ENCODE measurements around the gene SMIM27.
"Not testable (repeated sequence)": the region's sequence is repeated elsewhere in the genome, so short reads cannot be mapped to it uniquely, and the experiment has no call there.

The SMIM27 gene, protein sequence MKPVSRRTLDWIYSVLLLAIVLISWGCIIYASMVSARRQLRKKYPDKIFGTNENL

DNA sequence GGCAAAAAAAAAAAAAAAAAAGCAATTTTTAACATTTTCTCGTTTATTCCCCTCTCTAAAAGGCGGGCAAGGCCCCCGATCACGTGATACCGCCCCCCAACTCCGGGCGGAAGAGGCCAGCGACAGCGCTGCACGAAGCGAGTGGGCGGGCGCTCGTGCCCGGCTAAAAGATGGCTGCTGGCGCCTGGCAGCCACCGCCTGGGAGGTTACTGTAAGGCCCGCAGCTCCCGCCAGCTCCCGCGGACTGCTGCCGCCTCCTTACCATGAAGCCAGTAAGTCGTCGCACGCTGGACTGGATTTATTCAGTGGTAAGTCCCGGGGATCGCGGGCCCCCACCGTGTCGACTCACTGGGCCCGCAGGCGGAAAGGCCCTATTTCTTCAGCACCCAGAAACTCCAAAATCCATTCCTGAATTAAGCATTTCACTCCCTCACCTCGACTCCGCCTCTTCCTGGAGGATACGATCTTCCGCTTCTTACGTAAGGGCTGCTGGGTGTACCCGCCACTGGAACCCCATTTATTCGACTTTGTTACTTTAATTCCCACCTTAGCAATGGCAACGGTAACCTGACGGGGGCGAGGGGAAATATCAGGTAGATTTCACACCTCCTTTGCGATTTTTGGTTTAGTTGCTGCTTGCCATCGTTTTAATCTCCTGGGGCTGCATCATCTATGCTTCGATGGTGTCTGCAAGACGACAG, at the start of gene SMIM27, which contains the start of gene TOPORS:
Gene SMIM27 (plus strand): TSS at position 156 of the 701 bp plus-strand sequence. CDS start 108 bp downstream, at position 264.
Gene TOPORS (minus strand): TSS at position 415 of the 701 bp plus-strand sequence. CDS start 150 bp downstream, at position 265.
- DNase-seq, result peak; percentile 92

DNA sequence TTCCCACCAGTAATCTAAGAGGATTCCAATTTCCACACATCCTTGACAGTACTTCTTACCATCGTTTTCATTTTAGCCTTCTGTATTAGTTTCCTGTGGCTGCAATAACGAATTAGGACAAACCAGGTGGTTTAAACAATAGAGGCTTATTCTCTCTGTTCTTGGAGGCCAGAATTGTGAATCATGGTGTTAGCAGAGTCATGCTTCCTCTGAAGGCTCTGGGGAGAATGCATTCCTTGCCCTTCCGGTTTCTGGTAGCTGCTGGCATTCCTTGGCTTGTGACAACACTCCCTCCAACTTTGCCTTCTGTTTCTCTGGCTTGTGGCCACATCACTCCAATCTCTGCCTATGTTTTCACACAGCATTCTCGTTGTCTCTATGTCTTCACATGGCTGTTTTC, 49.7 kb upstream of the SMIM27 start:
- DNase-seq, result no peak

DNA sequence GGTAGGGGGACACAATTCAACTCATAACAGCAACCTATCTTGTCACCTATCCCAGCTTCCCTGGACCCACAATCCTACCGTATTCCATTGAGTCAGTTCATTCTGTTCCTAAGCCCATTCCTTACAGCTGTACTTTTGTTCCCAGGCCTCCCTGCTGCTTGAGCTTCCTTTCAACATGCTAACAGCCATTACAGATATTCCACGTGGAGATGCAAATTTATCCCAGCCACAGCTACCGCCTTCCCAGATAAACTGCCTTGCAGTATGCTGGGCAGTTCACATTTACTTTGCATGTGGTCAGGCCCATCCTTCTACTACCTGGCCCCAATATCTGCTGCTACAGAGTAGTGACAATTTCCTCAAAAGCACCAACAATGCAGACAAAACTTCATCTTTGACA, 49.1 kb upstream of the SMIM27 start:
- no peak for DNase-seq

DNA sequence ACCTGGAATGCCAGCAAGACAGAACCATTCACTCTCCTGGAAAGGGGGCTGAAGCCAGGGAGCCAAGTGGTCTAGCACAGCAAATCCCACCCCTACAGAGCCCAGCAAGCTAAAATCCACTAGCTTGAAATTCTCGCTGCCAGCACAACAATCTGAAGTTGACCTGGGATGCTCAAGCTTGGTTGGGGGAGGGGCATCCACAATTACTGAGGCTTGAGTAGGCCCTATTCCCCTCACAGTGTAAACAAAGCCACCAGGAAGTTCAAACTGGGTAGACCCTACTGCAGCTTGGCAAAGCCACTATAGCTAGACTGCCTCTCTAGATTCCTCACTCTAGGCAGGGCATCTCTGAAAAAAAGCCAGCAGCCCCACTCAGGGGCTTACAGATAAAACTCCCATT, 43.4 kb upstream of the SMIM27 start:
- no peak for DNase-seq

DNA sequence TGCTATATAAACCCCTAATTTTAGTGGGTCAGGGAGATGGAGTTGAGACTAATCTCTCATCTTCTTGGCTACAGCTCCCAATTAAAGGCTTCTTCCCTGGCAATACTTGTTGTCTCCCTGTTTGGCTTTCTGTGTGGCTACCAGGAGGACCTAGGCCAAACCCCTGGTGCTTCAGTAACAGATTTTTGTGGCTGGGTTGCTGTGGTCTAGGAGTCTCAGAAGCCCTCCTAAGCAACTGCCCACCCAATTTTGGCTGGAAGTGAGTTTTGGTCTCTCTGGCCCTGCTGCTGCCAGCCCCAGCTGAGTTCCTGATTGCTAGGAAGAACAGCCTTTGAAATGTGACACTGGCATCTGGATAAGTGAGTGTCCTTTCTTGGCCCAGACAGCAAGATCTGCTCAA, 35.9 kb upstream of the SMIM27 start:
- DNase-seq, result no peak

DNA sequence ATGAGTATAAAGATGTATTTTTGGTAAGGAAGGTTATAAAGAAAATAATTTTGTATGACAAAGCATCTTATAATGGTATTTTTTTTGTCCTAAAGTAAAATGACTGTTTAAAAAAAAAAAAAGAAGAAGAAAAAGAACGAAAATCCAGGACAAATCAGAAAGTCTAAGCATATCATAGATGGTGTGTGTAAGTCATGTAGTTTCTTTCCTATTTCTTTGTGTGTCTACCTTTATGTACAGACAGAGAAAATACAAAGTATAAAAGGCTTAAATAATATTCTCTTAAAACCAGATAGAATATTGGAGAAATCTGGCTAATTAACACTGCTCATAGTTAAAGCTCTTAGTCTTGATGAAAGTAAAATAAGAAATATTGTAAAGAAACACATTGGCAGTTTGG, 33.9 kb upstream of the SMIM27 start:
- no peak for DNase-seq

DNA sequence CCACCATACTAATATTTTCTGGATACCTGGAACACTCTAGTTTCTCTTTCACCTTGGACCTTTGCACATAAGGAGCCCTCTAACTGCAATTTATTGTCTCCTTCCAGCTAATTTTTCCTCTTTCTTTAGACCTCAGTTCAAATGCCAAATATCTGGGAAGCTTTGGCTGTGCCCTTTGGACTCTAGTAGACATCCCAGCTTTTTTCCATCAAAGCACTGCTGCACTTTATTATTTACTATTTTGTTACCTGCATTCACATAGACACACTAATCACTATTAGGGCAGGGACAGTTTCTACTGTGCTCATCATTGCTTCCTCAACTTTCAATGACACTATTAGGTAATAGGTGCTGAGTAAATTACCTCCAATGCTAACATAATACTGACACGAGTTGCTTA, 28.2 kb upstream of the SMIM27 start:
- DNase-seq, result no peak

DNA sequence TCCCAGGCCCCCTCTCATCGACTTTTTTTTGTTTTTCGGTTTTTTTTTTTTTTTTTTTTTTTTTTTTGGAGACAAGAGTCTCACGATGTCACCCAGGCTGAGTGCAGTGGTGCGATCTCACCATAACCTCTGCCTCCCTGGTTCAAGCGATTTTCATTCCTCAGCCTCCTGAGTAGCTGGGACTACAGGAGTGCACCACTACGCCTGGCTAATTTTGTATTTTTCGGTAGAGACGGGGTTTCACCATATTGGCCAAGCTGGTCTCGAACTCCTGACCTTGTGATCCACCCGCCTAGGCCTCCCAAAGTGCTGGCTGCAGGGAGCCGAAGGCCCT, 27.6 kb upstream of the SMIM27 start:
- DNase-seq, result not testable (repeated sequence)

DNA sequence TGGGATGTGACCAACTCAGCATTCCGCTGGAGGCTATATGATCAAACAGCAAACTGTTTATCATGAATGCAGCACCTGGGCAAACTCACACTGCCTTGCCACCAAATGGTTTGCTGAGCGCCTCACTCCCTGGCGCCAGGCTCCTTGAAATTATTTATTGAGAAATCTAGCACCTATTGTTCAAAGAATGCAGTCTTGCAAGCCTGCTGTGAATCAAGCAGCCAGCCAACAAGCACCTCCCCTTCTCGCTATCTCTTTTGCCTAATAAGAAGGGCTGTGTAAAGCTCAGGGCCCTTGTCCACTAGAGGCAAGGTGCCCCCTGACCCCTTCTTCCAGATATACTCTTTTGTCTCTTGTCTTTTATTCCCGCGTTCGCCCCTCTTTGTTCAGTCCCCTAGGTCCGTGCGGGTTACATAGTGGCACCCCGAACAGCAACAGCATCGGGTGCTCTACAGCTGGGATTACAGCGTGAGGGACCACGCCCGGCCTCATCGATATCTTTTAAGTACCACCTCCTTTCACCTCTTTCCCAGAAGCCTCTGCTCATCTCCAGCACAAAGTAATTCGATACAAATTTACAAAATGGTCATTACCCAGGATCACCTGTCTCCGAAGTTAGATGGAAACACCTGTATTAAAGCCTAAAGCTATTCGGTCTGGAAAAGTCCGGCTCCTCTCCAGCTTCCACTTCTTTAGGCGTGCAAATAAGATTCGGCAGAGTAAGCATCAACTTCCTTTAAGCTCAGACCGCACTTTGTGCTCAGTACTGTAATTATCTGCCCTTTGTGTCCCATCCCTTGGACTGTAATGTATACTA, 27.0 kb upstream of the SMIM27 start:
- peak; percentile 32 for DNase-seq

DNA sequence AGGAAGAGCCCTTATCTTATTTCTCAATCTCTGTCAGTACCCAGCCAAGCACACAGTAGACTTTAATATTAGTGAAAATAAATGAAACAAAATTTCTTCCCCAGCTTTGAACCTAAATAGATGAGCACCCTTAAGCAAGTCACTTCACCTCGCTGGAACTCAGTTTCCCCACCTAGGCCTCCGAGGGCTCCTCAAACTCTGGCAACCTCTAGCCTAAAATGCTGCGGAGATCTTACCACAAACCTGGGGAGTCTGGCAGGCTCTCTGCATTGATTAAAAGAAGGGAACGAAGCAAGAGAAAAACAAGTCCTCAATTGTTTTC, 26.5 kb upstream of the SMIM27 start:
- DNase-seq, result no peak

DNA sequence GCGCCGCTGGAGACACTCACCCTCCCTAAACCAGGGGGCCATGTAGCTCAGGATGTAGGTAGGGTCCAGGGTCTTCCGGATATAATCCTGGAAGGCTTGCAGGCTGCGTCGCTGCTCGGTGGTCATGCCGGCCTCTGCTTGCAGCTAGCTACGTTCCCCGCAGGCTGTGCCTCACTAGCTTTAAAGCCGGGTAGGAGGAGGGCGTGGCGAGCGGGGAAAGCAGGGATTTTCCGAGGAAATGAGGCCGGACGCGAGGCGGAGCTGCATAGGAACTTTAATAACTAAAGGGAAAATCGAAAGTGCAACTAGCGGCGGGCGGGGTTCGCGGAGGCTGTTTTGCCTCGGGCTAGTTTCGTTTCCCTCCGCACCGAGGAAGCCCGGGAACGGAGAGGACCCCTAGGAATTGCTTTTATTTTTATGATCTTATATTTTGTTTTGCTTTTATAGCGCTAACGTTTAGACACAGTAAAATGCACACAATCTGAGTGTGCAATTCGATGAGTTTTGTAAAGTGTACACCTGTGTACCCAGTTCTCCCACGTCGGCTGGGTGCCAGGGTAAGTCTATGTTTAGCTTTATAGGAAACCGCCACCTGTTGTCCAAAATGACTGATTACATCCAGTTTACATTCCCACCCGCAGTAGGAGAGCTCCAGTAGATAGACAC, 26.0 kb upstream of the SMIM27 start, which contains the start of gene RIGI:
Gene RIGI (minus strand): TSS at position 156 of the 666 bp plus-strand sequence. CDS start 30 bp downstream, at position 126.
- peak; percentile 90 for DNase-seq

DNA sequence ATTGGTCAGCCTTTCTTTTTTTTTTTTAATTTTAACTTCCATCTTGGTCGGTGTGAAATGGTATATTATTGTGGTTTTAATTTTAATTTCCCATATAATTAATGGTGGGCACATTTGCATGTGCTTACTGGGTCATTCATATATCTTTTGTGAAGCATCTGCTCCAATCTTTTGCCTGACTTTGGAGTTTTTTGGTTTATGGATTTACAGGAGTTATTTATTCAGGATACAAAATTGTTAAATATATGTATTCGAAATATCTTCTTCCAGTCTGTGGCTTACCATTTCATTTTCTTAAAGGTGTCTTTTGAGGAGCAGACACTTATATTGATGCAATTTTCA, 25.4 kb upstream of the SMIM27 start:
- DNase-seq, result no peak

DNA sequence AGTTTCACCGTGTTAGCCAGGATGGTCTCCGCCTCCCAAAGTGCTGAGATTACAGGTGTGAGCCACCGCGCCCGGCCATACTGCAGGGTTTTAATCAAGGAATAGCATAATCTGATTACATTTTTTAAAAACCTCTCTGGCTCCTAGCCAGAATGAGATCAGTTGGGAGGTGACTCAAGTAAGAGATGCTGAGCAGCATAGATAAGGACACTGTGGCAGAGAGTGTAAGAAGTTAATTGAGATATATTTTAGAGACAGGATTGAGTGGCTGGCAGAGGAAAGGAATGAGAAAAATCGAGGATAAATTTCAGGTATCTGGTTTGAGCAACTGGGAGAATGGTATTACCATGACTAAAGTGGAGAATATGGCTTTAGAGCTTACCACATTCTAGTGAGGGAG, 18.8 kb upstream of the SMIM27 start:
- DNase-seq, result no peak

DNA sequence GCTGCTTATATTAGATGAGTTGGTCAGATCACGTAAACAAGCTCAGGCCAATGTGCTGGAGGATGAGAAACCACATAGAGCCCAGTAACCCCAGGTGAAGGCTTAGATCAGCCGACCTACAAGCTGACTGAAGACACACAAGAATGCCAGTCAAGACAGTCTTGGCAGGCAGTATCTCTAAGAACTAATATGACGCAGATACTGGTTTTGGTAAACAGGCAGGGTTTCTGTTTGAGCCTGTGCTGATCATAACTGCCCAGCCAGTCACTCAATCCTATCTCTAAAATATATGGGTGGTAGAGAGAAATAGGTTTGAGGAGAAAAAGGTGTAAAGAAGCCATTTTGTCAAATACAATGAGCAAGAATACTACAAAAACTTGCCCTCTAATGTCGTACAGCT, 18.3 kb upstream of the SMIM27 start:
- DNase-seq, result no peak

DNA sequence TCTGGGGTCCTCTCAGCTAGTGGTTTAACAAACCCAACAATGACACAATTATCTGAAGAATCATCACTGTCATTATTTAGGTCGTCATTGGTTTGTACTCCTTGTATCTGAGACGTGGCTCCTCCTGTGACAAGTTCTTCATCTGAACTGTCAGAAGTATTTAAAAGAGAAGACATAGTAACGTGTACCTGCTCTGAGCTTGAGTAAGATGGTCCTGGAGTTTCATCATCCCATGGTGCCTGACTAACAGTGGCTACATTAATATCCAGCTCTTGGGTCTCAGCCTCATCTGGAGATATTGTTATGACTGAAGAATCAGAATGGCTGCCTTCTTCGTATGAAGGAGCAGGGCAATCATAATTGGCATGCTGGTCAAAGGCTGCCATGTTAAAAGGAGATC, 9.1 kb upstream of the SMIM27 start:
- no peak for DNase-seq

DNA sequence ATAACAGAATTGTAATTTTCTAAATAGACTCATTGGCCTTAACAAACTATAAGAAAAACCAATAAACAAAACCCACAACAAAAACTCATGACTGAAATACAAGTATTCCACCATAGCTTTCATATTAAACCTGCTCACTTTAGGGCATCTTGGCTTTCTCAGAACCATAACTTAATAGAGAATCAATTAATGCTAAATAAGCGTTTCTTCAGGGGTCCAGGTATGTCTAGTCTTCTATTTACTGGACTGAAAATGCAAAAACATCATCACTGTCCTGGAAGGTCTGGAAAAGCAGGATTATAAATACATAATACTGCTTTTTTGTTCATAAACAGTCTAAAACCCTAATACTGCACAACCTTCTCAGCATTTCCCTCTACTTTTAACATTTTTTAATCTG, 6.2 kb upstream of the SMIM27 start:
- no peak for DNase-seq

DNA sequence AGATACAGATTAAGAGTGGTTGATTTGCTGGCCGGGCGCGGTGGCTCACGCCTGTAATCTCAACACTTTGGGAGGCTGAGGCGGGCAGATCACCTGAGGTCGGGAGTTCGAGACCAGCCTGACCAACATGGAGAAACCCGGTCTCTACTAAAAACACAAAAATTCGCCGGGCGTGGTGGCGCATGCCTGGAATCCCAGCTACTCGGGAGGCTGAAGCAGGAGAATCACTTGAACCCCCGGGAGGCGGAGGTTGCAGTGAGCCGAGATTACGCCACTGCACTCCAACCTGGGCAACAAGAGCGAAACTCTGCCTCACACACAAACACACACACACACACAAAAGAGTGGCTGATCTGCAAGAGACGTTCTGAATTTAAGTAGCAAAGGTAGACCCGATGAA, 3.9 kb upstream of the SMIM27 start:
- not testable (repeated sequence) for DNase-seq

DNA sequence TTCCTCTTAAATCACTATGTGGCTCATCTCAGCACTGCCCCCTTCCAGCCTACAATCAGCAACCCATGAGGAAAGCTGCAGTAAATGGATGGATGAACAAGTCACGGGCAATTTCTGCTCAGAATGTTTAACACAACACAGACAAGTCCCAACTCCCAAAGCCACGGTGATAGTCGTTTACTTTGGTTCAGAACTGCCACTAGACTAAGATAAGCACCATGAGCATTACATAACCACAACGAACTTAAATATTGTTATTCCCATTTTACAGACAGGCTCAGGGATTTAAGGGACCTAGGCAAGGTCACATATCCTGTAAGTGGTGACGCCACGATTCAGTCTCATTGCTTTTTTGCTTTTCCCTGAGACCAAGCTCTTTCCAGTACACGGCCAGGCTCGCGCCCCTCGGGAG, 2.0 kb upstream of the SMIM27 start:
- DNase-seq, result peak; percentile 18

DNA sequence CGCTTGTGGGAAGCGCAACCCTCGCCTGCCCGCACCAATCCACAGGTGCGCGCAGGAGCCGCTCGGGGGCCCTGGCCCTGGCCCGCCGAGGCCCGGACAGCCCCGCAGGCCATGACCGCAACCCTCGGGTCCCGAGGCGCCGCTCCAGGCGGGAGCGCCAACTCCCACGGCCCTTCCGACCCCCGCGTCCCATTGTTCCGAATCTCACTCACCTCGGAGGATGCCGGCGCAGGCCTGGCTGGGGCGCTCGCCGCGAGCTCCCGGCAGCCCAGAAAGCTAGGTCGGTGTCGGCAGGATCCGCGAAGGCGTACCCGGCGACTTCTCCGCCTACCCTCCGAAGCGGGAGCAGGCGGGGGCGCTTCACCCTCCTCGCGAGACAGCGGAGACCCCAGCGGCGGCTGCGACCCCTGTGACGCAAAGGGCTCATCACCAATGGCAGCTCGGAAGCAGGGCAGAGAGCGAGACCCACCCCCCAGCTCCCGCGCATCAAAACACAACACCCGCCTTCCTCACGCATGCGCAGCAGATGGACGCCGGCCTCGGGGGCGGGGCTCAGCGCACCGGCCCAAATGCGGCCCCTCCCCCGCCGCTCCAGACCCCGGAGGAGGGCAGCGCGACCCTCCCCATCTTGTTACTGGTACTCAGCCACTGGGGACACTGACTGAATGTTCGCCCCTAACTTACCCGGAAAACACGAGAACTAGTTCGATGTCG, 1.4 kb upstream of the SMIM27 start:
- DNase-seq, result peak; percentile 97

DNA sequence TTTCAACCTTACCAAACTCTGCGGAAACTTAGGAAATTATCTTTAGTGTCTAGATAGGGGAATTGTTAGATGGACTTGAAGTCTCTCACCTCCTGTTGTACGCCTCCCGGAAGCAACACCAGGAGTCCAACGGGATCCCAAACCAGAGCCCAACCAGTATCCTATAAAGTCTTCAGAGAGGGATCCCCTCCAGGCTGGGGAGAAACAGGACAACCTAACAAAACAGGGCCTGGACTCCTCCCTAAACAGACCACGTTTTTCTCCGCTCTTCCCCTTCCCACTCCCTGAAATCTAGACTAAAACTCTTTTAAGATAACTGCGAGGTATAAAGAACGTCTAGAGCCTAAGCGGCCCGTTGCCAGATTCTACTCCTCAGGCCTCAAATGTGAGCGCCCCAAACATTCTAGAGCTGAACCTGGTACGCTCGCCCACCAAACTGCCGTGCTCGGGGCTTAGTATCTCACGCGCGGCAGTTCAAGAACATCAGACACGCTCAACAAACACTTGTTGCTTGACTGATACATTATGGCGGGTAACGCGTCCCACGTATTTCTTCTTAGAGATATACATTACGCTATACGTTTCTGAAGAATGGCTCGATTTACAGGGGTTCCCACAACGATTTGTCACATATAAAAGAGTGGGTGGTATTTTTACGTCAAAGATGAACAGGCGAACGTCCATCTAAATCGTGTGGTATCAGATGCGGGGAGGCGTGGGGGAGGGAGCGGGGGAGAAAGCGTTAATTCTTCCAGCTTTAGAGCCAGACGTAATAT, 663 bp upstream of the SMIM27 start:
- DNase-seq, result peak; percentile 56

DNA sequence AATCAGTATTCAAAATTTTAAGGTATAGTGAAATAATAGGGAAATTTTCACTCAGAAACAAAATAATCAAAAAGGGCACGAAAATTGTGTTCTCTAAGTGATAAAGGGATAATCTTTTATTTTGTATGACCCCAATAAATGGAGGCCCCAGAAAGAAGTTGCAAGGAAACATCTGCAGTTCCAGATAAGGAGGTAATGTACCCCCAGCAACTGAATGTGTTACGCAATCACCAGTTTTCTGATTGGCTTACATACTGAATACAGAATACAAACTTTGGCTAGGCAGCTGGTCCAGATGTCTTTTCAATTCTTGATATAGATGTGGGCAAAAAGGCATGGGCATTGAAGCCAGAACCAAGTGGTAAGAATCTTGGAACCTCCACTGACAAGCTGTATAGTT, 2.0 kb downstream of the SMIM27 start:
- no peak for DNase-seq

DNA sequence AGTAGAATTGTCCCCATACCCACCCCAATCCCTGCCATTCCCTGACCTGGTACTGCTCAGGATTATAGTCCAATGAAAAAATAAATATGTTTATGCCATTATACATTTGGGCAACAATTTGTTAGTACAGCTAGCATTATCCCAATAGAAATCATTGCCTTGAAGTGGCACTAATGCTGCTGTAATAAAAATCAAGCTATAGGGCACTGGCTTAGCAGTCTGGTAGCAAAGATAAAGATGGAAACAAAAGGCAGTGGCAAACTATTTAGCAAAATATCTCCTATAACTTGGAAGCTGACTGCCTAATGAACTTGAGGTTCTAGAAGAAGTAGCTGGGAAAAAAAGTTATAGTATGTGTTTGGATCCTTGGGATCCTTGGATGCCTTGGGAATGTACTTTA, 2.5 kb downstream of the SMIM27 start:
- DNase-seq, result no peak

Data from CD4-positive, alpha-beta T cell treated with Interleukin-10 for 1 hour (primary cell).